BE2C (cell line): ENCODE results near the gene TEKT3.

Experiments used
- DNase-seq: peaks from one replicate; pipeline ENCODE4 v3.0.0-alpha.2; 2020
- H3K27me3 ChIP-seq: fragments of 250-450 bp; sonication (Bioruptor Pico); 2 replicates; pipeline ENCODE4 v1.5.1; 2020; ENCODE audit warnings: mild to moderate bottlenecking
- H3K36me3 ChIP-seq: fragments of 250-450 bp; sonication (Bioruptor Pico); 2 replicates; pipeline ENCODE4 v1.5.1; 2020; ENCODE audit warnings: mild to moderate bottlenecking
- H3K4me1 ChIP-seq: fragments of 250-450 bp; sonication (Bioruptor Pico); 2 replicates; pipeline ENCODE4 v1.5.1; 2020
- H3K4me3 ChIP-seq: 2 replicates; pipeline ENCODE4 v1.5.1; 2011; ENCODE audit warnings: low read depth, low read length
- H3K9me3 ChIP-seq: fragments of 250-450 bp; sonication (Bioruptor Pico); 2 replicates; pipeline ENCODE4 v1.5.1; 2020
- TF ChIP-seq, protein P1 (sequence below): IDR thresholded peaks from 2 replicates; pipeline ENCODE4 v1.5.1; 2012; ENCODE audit warnings: mild to moderate bottlenecking, low read depth, low read length

TEKT3 gene

DNA sequence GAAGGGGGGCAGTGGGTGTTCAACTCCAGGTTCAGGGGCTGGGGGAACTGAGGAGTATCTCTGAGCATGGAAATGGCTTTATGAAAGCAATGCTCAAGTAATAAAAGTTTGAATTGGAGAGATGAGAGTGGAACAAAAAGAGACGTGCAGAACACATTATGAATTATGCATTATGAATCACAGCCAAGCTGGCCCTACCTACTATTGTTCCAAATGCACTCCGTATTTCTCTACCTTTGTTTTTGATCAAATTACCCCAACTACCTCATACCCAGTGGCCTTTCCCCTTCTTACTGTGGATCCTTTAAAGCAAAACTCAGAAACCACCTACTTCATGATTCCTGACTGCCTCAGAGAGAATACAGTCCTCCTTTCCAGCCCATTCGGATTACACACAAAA lies 38.1 kb downstream of the TEKT3 start:
- H3K9me3 ChIP-seq, result no peaks in the 10 kb centered on the region
- no peaks in the 10 kb centered on the region for H3K27me3 ChIP-seq
- H3K36me3 ChIP-seq, result no peaks in the 10 kb centered on the region
- no peak overlapping the region for H3K4me3 ChIP-seq
- H3K4me1 ChIP-seq, result no peaks in the 10 kb centered on the region
- TF ChIP-seq, protein P1, sequence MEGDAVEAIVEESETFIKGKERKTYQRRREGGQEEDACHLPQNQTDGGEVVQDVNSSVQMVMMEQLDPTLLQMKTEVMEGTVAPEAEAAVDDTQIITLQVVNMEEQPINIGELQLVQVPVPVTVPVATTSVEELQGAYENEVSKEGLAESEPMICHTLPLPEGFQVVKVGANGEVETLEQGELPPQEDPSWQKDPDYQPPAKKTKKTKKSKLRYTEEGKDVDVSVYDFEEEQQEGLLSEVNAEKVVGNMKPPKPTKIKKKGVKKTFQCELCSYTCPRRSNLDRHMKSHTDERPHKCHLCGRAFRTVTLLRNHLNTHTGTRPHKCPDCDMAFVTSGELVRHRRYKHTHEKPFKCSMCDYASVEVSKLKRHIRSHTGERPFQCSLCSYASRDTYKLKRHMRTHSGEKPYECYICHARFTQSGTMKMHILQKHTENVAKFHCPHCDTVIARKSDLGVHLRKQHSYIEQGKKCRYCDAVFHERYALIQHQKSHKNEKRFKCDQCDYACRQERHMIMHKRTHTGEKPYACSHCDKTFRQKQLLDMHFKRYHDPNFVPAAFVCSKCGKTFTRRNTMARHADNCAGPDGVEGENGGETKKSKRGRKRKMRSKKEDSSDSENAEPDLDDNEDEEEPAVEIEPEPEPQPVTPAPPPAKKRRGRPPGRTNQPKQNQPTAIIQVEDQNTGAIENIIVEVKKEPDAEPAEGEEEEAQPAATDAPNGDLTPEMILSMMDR, result no peak
- no peak for DNase-seq

DNA sequence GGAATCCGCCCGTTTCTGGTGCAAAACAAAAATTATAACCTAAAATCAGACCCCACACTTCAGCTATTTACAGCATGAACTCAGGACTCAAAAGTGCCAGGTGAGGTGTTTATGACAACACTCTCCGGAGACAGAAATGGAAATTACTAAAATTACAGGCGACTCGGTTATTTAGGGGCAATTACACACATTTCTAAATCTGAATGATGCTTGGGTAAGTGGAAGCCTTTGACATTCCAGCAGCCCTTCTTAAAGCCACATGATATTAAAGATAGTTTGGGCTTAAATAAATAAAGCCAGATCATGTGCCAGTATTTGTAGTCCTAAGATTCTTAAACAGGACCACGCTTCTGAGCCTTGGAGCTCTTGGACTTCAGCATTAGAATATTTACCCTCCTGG lies 39.6 kb downstream of the TEKT3 start:
- no peaks in the 10 kb centered on the region for H3K4me1 ChIP-seq
- DNase-seq, result no peak
- TF ChIP-seq, protein P1, result no peak
- no peak overlapping the region for H3K4me3 ChIP-seq
- H3K9me3 ChIP-seq, result no peaks in the 10 kb centered on the region
- H3K27me3 ChIP-seq, result no peaks in the 10 kb centered on the region
- H3K36me3 ChIP-seq, result no peaks in the 10 kb centered on the region

DNA sequence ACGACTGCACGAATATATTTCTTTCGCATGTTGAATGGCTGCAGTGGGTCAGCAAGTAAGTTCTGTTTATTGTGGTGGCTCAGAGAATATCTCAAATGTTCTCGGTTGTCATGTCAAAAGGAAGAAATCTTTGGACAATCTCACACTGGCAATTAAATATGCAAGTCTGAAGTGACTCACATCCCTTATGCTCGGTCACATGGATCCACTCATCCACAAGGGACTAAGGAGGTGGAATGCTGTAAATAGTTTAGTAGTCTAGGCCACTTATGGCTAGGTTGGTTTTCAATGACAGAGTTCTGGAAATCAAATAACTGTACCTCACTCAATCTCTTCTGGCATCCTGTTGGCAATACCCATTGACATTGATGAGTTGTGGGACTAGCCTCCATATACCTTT lies 43.2 kb downstream of the TEKT3 start:
- Histone ChIP-seq H3K4me3 (no peak overlapping the region), H3K36me3 (no peaks in the 10 kb centered on the region)
- TF ChIP-seq, protein P1, result no peak

DNA sequence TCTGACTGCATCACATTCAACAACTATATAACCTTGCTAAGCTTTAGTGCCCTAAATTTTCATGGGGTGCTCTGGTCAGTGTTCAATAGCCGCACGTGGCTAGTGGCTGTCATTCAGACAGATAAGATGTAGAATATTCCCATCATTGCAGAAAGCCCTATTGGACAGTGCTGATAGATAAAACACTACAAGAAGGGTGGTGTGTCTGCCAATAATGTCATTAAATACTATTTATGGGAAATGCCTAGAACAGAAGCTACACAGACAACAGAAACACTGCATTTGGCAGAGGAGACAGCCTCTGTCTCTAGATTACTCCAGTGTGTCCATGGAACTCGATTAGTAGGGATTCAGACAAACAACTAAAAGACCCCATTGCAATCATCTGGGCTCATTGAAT lies 47.8 kb downstream of the TEKT3 start:
- TF ChIP-seq, protein P1, result no peak
- peak; percentile 36 for DNase-seq
- Histone ChIP-seq H3K9me3 (no peaks in the 10 kb centered on the region), H3K27me3 (no peaks in the 10 kb centered on the region), H3K36me3 (no peaks in the 10 kb centered on the region), H3K4me3 (no peak overlapping the region), H3K4me1 (0 out of 2 replicates have a peak, but pooled peaks cover 4% of the 10 kb centered on the region)

More for the DNA sequence above, 43.2 kb downstream of the TEKT3 start:
- H3K4me1 ChIP-seq, result 0 out of 2 replicates have a peak, but pooled peaks cover 3% of the 10 kb centered on the region
- DNase-seq, result no peak
- H3K27me3 ChIP-seq, result no peaks in the 10 kb centered on the region
- H3K9me3 ChIP-seq, result no peaks in the 10 kb centered on the region

DNA sequence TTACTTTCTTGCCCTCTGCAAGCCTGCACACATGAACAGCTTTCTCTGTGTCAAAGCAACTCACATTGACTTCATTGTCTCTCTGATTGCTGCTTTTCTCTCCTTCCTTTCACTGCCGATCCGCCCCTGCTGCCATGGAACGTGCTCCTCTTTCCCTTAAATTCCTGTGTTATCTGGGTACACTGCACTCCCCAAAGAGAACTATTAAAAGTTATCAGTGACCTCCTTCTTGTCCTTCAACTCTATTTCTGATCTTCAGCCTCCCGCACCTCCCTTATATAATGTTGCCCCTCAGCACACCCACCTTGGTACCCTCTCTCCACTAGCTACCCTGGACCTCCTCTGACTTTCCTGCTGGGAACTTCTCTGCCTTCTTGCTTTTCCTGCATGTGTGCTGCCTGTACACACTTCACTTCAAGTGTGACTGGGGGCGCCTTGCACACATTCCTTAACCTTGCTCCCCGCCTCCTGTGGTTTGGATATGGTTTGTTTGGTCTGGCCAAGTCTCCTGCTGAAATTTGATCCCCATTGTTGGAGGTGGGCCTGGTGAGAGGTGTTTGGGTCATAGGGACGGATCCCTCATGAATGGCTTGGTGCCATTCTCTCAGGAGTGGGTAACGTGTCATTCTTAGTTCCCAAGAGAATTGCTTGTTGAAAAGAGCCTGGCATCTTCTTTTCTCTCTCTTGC lies 49.6 kb downstream of the TEKT3 start:
- no peaks in the 10 kb centered on the region for H3K27me3 ChIP-seq
- H3K4me1 ChIP-seq, result 0 out of 2 replicates have a peak, but pooled peaks cover 4% of the 10 kb centered on the region
- H3K4me3 ChIP-seq, result no peak overlapping the region
- no peaks in the 10 kb centered on the region for H3K9me3 ChIP-seq
- no peaks in the 10 kb centered on the region for H3K36me3 ChIP-seq
- TF ChIP-seq, protein P1, result no peak
- no peak for DNase-seq

DNA sequence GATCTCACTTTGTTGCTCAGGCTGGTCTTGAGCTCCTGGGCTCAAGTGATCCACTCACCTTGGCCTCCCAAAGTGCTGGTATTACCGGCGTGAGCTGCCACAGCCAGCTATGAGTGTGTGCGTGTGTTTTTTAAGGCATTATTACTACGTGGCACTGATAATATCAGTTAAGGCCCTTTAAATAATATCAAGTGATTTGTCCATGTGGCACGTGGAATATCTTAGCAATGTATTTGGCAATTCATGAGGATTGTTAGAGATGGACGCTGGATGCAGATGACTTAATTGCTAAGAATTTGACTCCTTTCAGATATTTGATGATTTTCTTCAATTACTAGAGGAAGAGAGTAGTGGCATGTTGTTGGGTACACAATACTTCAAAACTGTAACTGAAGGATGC lies 50.8 kb downstream of the TEKT3 start:
- no peaks in the 10 kb centered on the region for H3K9me3 ChIP-seq
- no peak for DNase-seq
- 0 out of 2 replicates have a peak, but pooled peaks cover 4% of the 10 kb centered on the region for H3K4me1 ChIP-seq
- H3K27me3 ChIP-seq, result no peaks in the 10 kb centered on the region
- no peak overlapping the region for H3K4me3 ChIP-seq
- TF ChIP-seq, protein P1, result no peak
- no peaks in the 10 kb centered on the region for H3K36me3 ChIP-seq
